GM19452 (cell line): Measurements from ENCODE around the gene IGSF8.

Source experiments
- ATAC-seq: cut with Tn5 transposase; IDR thresholded peaks from one replicate; pipeline ENCODE4 v1.9.1; 2021; ENCODE audit not compliant: unreplicated experiment

Gene IGSF8

GRCh38 chr1:160090760-160091159, 7.7 kb downstream of the IGSF8 start:
- ATAC-seq: no peak

- ATAC-seq: no peak
These were observed 8.5 kb downstream of the IGSF8 start for GRCh38 chr1:160089883-160090282.

GRCh38 chr1:160087118-160087662, 11.2 kb downstream of the IGSF8 start:
- ATAC-seq: no peak

- ATAC-seq: no peak
These were observed 11.9 kb downstream of the IGSF8 start for GRCh38 chr1:160086456-160086892.

GRCh38 chr1:160085686-160086455, 12.5 kb downstream of the IGSF8 start:
- no peak for ATAC-seq

GRCh38 chr1:160084771-160085321, 13.6 kb downstream of the IGSF8 start:
- ATAC-seq: no peak

- ATAC-seq: peak; percentile 53
These were observed 14.2 kb downstream of the IGSF8 start for GRCh38 chr1:160083968-160084770.

GRCh38 chr1:160082926-160083325, 15.5 kb downstream of the IGSF8 start:
- ATAC-seq: no peak

GRCh38 chr1:160082487-160082886, 15.9 kb downstream of the IGSF8 start:
- ATAC-seq: no peak

GRCh38 chr1:160081261-160081936, 17.0 kb downstream of the IGSF8 start, which contains the start of gene KCNJ9:
Gene KCNJ9, plus strand, starts transcription at chr1:160081538. Its CDS starts 2,493 bp downstream, at chr1:160084031.
- no peak for ATAC-seq

- ATAC-seq: no peak
These were observed 17.9 kb downstream of the IGSF8 start for GRCh38 chr1:160080381-160081100.

- no peak for ATAC-seq
These were observed 19.0 kb downstream of the IGSF8 start for GRCh38 chr1:160079448-160079847.

GRCh38 chr1:160078512-160079195, 19.8 kb downstream of the IGSF8 start:
- peak; percentile 59 for ATAC-seq

GRCh38 chr1:160077486-160077885, 20.9 kb downstream of the IGSF8 start:
- ATAC-seq: no peak

GRCh38 chr1:160076295-160076694, 22.1 kb downstream of the IGSF8 start:
- no peak for ATAC-seq

- no peak for ATAC-seq
These were observed 22.6 kb downstream of the IGSF8 start for GRCh38 chr1:160075836-160076235.

- ATAC-seq: no peak
These were observed 23.6 kb downstream of the IGSF8 start for GRCh38 chr1:160074865-160075264.

- ATAC-seq: no peak
These were observed 27.1 kb downstream of the IGSF8 start for GRCh38 chr1:160071289-160071688.

- ATAC-seq: no peak
These were observed 27.9 kb downstream of the IGSF8 start for GRCh38 chr1:160070243-160071163.
